ENCODE data around the gene PDE8A. TPM values are rescaled to one million over a fixed set of nuclear protein-coding genes. Genes with fewer than 3 reads are reported as not detected.

The PDE8A gene
- total and polyA plus RNA-seq, 2 donors (not counting 1 experiment from before 2014, with no cell fraction given): 17.4 to 51.1 TPM

GRCh38 chr15:85109333-85109732 is 127.7 kb downstream of the PDE8A start:
- DNase-seq: no peak
- Mint-ChIP-seq H3K4me1 (no peaks in the 10 kb centered on the region), H3K9me3 (ENCODE audit: insufficient read depth) (no peaks in the 10 kb centered on the region), H3K27ac (no peak overlapping the region), H3K27me3 (no peaks in the 10 kb centered on the region), H3K4me3 (no peak overlapping the region)
- H3K9ac ChIP-seq (ENCODE audit: low read length): no peak overlapping the region
- POLR2A ChIA-PET: no interaction called here
- no CpG with 5 or more reads among the region's 2 CpGs for WGBS (ENCODE audit: insufficient coverage)
- H3K27ac ChIP-seq (ENCODE audit: low read length in 2 of 2): no peak overlapping the region
- H3K4me1 ChIP-seq (ENCODE audit: control insufficient read depth in 2 of 2, insufficient read depth in 2 of 2, low read length in 2 of 2): no peaks in the 10 kb centered on the region
- H3K79me2 ChIP-seq (ENCODE audit: control insufficient read depth, insufficient read depth, low read length): no peaks in the 10 kb centered on the region
- no peak for TF ChIP-seq EZH2 (IDR thresholded peaks at IDR 0.05; ENCODE audit: borderline replicate concordance, insufficient read depth, low read depth, low read length, poor library complexity, severe bottlenecking)
- TF ChIP-seq, protein P1, sequence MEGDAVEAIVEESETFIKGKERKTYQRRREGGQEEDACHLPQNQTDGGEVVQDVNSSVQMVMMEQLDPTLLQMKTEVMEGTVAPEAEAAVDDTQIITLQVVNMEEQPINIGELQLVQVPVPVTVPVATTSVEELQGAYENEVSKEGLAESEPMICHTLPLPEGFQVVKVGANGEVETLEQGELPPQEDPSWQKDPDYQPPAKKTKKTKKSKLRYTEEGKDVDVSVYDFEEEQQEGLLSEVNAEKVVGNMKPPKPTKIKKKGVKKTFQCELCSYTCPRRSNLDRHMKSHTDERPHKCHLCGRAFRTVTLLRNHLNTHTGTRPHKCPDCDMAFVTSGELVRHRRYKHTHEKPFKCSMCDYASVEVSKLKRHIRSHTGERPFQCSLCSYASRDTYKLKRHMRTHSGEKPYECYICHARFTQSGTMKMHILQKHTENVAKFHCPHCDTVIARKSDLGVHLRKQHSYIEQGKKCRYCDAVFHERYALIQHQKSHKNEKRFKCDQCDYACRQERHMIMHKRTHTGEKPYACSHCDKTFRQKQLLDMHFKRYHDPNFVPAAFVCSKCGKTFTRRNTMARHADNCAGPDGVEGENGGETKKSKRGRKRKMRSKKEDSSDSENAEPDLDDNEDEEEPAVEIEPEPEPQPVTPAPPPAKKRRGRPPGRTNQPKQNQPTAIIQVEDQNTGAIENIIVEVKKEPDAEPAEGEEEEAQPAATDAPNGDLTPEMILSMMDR (IDR thresholded peaks at IDR 0.05): no peak
- CTCF ChIA-PET: no interaction called here
- H3K9me3 ChIP-seq (ENCODE audit: control extremely low read depth in 1 of 3, control insufficient read depth in 2 of 3, insufficient read depth in 1 of 3, low read length in 2 of 3): no peaks in the 10 kb centered on the region
- H3K4me2 ChIP-seq (replicated peaks; ENCODE audit: low read depth, low read length, poor library complexity, severe bottlenecking): no peak overlapping the region
- no peaks in the 10 kb centered on the region for H4K20me1 ChIP-seq (ENCODE audit: control insufficient read depth, insufficient read depth, low read length, poor library complexity, severe bottlenecking)
- no peak overlapping the region for H2AFZ ChIP-seq (ENCODE audit: insufficient read depth, low read depth, low read length, poor library complexity, severe bottlenecking)
- H3K36me3 ChIP-seq (replicated peaks in 1 of 2; ENCODE audit: control extremely low read depth in 1 of 2, control insufficient read depth in 1 of 2, extremely low read depth in 1 of 2, insufficient read depth in 2 of 2, low read length in 1 of 2): peaks cover 0 to 5% of the 10 kb centered on the region in 2 experiments
- intact Hi-C loops (cut with micrococcal nuclease): no loop called here
- ATAC-seq (ENCODE audit: low read depth): no peak
- no peaks in the 10 kb centered on the region for H3K27me3 ChIP-seq (replicated peaks in 1 of 4; ENCODE audit: control extremely low read depth in 1 of 4, control insufficient read depth in 3 of 4, insufficient read depth in 4 of 4, low read length in 3 of 4)
- H3K4me3 ChIP-seq (ENCODE audit: control extremely low read depth in 1 of 5, extremely low read depth in 1 of 5, insufficient read depth in 1 of 5, low read depth in 2 of 5, low read length in 4 of 5): no peak overlapping the region

- no peak for DNase-seq
These were observed 131.3 kb downstream of the PDE8A start for GRCh38 chr15:85112997-85113396.

More at GRCh38 chr15:85112997-85113396, 131.3 kb downstream of the PDE8A start:
- Histone ChIP-seq H4K20me1 (ENCODE audit: control insufficient read depth, insufficient read depth, low read length, poor library complexity, severe bottlenecking) (no peaks in the 10 kb centered on the region), H3K36me3 (replicated peaks in 1 of 2; ENCODE audit: control extremely low read depth in 1 of 2, control insufficient read depth in 1 of 2, extremely low read depth in 1 of 2, insufficient read depth in 2 of 2, low read length in 1 of 2) (peaks cover 5 to 27% of the 10 kb centered on the region in 2 experiments), H3K4me1 (ENCODE audit: control insufficient read depth in 2 of 2, insufficient read depth in 2 of 2, low read length in 2 of 2) (no peaks in the 10 kb centered on the region), H3K4me2 (replicated peaks; ENCODE audit: low read depth, low read length, poor library complexity, severe bottlenecking) (no peak overlapping the region), H3K79me2 (ENCODE audit: control insufficient read depth, insufficient read depth, low read length) (no peaks in the 10 kb centered on the region), H3K4me3 (ENCODE audit: control extremely low read depth in 1 of 5, extremely low read depth in 1 of 5, insufficient read depth in 1 of 5, low read depth in 2 of 5, low read length in 4 of 5) (no peak overlapping the region), H2AFZ (ENCODE audit: insufficient read depth, low read depth, low read length, poor library complexity, severe bottlenecking) (no peak overlapping the region), H3K9ac (ENCODE audit: low read length) (no peak overlapping the region), H3K9me3 (ENCODE audit: control extremely low read depth in 1 of 3, control insufficient read depth in 2 of 3, insufficient read depth in 1 of 3, low read length in 2 of 3) (no peaks in the 10 kb centered on the region), H3K27ac (ENCODE audit: low read length in 2 of 2) (no peak overlapping the region), H3K27me3 (replicated peaks in 1 of 4; ENCODE audit: control extremely low read depth in 1 of 4, control insufficient read depth in 3 of 4, insufficient read depth in 4 of 4, low read length in 3 of 4) (no peaks in the 10 kb centered on the region)
- CTCF ChIA-PET: no interaction called here
- no peak overlapping the region for H3K27ac Mint-ChIP-seq
- H3K4me3 Mint-ChIP-seq: no peak overlapping the region
- POLR2A ChIA-PET: no interaction called here
- H3K4me1 Mint-ChIP-seq: no peaks in the 10 kb centered on the region
- intact Hi-C loops (cut with micrococcal nuclease): no loop called here
- TF ChIP-seq, protein P1 (IDR thresholded peaks at IDR 0.05): no peak
- no peak for TF ChIP-seq EZH2 (IDR thresholded peaks at IDR 0.05; ENCODE audit: borderline replicate concordance, insufficient read depth, low read depth, low read length, poor library complexity, severe bottlenecking)
- no peaks in the 10 kb centered on the region for H3K27me3 Mint-ChIP-seq
- WGBS (ENCODE audit: insufficient coverage): 94% methylated on average over 2 of the region's 3 CpGs
- no peak for ATAC-seq (ENCODE audit: low read depth)
- no peaks in the 10 kb centered on the region for H3K9me3 Mint-ChIP-seq (ENCODE audit: insufficient read depth)

Measured in B cell (primary cell).